ENCODE measurements around the gene ANKRD49.

Gene ANKRD49

GRCh38 chr11:94457118-94458029 lies 36.4 kb upstream of the ANKRD49 start:
- H3K4me1 ChIP-seq (ENCODE audit: low read length): no peaks in the 10 kb centered on the region
- no peak for DNase-seq
- no peak overlapping the region for H3K27ac ChIP-seq (ENCODE audit: low read length)
- no peaks in the 10 kb centered on the region for H3F3A ChIP-seq (ENCODE audit: insufficient read depth, low read length)
- H3K27me3 ChIP-seq (replicated peaks; ENCODE audit: insufficient read depth, low read length): no peaks in the 10 kb centered on the region
- no peaks in the 10 kb centered on the region; the same call in 1 of the 2 replicates for H3K36me3 ChIP-seq (replicated peaks; ENCODE audit: insufficient read depth, low read length)
- no peak overlapping the region for H3K4me3 ChIP-seq (ENCODE audit: low read length)
- no peak overlapping the region for H3K9ac ChIP-seq (ENCODE audit: low read length)
- no peak overlapping the region for H2AFZ ChIP-seq (ENCODE audit: low read length)
- no peaks in the 10 kb centered on the region for H3K9me2 ChIP-seq (replicated peaks; ENCODE audit: insufficient read depth, low read length)
- TF ChIP-seq, protein P1, sequence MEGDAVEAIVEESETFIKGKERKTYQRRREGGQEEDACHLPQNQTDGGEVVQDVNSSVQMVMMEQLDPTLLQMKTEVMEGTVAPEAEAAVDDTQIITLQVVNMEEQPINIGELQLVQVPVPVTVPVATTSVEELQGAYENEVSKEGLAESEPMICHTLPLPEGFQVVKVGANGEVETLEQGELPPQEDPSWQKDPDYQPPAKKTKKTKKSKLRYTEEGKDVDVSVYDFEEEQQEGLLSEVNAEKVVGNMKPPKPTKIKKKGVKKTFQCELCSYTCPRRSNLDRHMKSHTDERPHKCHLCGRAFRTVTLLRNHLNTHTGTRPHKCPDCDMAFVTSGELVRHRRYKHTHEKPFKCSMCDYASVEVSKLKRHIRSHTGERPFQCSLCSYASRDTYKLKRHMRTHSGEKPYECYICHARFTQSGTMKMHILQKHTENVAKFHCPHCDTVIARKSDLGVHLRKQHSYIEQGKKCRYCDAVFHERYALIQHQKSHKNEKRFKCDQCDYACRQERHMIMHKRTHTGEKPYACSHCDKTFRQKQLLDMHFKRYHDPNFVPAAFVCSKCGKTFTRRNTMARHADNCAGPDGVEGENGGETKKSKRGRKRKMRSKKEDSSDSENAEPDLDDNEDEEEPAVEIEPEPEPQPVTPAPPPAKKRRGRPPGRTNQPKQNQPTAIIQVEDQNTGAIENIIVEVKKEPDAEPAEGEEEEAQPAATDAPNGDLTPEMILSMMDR (IDR thresholded peaks at IDR 0.05; ENCODE audit: low read length): no peak
- TF ChIP-seq EZH2 (optimal IDR thresholded peaks at IDR 0.05; ENCODE audit: low read depth, low read length) (no peak), EZH2phosphoT487 (IDR thresholded peaks at IDR 0.05; ENCODE audit: low read length) (no peak)
- H3K9me3 ChIP-seq (replicated peaks; ENCODE audit: insufficient read depth, low read length): no peaks in the 10 kb centered on the region
- no peaks in the 10 kb centered on the region for H4K20me1 ChIP-seq (ENCODE audit: insufficient read depth, low read length)
- no peak overlapping the region for H3K4me2 ChIP-seq (ENCODE audit: low read depth, low read length)
- H3K79me2 ChIP-seq (ENCODE audit: low read length): no peaks in the 10 kb centered on the region

DNA sequence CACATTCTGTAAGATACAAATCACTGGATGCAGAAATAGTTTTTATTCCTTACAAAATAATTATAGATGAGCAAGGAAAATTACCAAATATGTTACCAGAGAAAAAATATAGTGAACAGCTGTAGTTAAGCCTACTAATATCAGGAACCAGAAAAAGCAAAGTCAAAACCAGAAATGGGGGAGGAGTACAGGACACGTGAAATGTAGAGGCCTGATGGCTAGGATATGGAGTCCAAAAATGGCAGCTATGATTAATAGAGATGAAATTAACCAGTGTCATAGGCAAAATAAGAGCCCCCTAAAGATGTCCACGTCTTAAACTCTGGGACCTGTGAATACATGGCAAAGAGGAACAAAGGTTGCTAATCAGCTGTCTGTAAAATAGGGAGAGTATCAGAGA lies 34.2 kb upstream of the ANKRD49 start:
- Histone ChIP-seq H3F3A (ENCODE audit: insufficient read depth, low read length) (no peaks in the 10 kb centered on the region), H3K4me2 (ENCODE audit: low read depth, low read length) (no peak overlapping the region), H2AFZ (ENCODE audit: low read length) (no peak overlapping the region), H3K9me2 (replicated peaks; ENCODE audit: insufficient read depth, low read length) (no peaks in the 10 kb centered on the region), H3K9ac (ENCODE audit: low read length) (no peak overlapping the region), H3K79me2 (ENCODE audit: low read length) (no peaks in the 10 kb centered on the region), H3K36me3 (replicated peaks; ENCODE audit: insufficient read depth, low read length) (no peaks in the 10 kb centered on the region; the same call in 1 of the 2 replicates), H3K27ac (ENCODE audit: low read length) (no peak overlapping the region), H3K27me3 (replicated peaks; ENCODE audit: insufficient read depth, low read length) (no peaks in the 10 kb centered on the region), H4K20me1 (ENCODE audit: insufficient read depth, low read length) (no peaks in the 10 kb centered on the region), H3K4me3 (ENCODE audit: low read length) (no peak overlapping the region), H3K4me1 (ENCODE audit: low read length) (no peaks in the 10 kb centered on the region), H3K9me3 (replicated peaks; ENCODE audit: insufficient read depth, low read length) (no peaks in the 10 kb centered on the region)
- TF ChIP-seq, protein P1 (IDR thresholded peaks at IDR 0.05; ENCODE audit: low read length): no peak
- TF ChIP-seq EZH2phosphoT487 (IDR thresholded peaks at IDR 0.05; ENCODE audit: low read length): no peak
- no peak for TF ChIP-seq EZH2 (optimal IDR thresholded peaks at IDR 0.05; ENCODE audit: low read depth, low read length)
- no peak for DNase-seq

GRCh38 chr11:94469416-94469815 lies 24.4 kb upstream of the ANKRD49 start:
- H3K4me3 ChIP-seq (ENCODE audit: low read length): no peak overlapping the region
- H3K27me3 ChIP-seq (replicated peaks; ENCODE audit: insufficient read depth, low read length): no peaks in the 10 kb centered on the region
- peaks cover 4% of the 10 kb centered on the region; the same call in 1 of the 2 replicates for H3K79me2 ChIP-seq (ENCODE audit: low read length)
- H3K4me2 ChIP-seq (ENCODE audit: low read depth, low read length): no peak overlapping the region
- TF ChIP-seq, protein P1 (IDR thresholded peaks at IDR 0.05; ENCODE audit: low read length): no peak
- no peak for TF ChIP-seq EZH2 (optimal IDR thresholded peaks at IDR 0.05; ENCODE audit: low read depth, low read length)
- no peak for TF ChIP-seq EZH2phosphoT487 (IDR thresholded peaks at IDR 0.05; ENCODE audit: low read length)
- H3K4me1 ChIP-seq (ENCODE audit: low read length): peaks cover 15% of the 10 kb centered on the region
- no peak overlapping the region for H3K9ac ChIP-seq (ENCODE audit: low read length)
- H3K36me3 ChIP-seq (replicated peaks; ENCODE audit: insufficient read depth, low read length): 0 out of 2 replicates have a peak, but pooled peaks cover 9% of the 10 kb centered on the region
- no peak overlapping the region for H3K27ac ChIP-seq (ENCODE audit: low read length)
- 0 out of 2 replicates have a peak, but pooled peaks cover 10% of the 10 kb centered on the region for H3F3A ChIP-seq (ENCODE audit: insufficient read depth, low read length)
- H2AFZ ChIP-seq (ENCODE audit: low read length): no peak overlapping the region
- H3K9me2 ChIP-seq (replicated peaks; ENCODE audit: insufficient read depth, low read length): no peaks in the 10 kb centered on the region
- H3K9me3 ChIP-seq (replicated peaks; ENCODE audit: insufficient read depth, low read length): no peaks in the 10 kb centered on the region
- DNase-seq: no peak
- no peaks in the 10 kb centered on the region for H4K20me1 ChIP-seq (ENCODE audit: insufficient read depth, low read length)
